Spleen (tissue), 7 donors: Measurements from ENCODE around the gene TEX29.

ENCODE experiments used
- POLR2AphosphoS5 ChIP-seq, 3 donors: sonication (generic); formaldehyde crosslinking; IDR thresholded peaks; one replicate each; pipeline ENCODE4 v1.5.1; 2017; ENCODE audit warnings: antibody characterized with exemption in 3 of 3
- TF ChIP-seq, protein P1 (sequence below), 11 experiments: fragments of 200-600 bp in 7 of 11; fragments of 450-650 bp in 4 of 11; sonication (generic) in 4 of 11; IDR thresholded peaks in 8 of 11; conservative IDR thresholded peaks in 3 of 11; 1 replicate in 7 of 11; 2 replicates in 4 of 11; pipeline versions ENCODE4 v1.4.0 to v1.8.0; 2016 to 2021; ENCODE audit warnings: antibody characterized with exemption in 11 of 11, inconsistent platforms in 4 of 11, mild to moderate bottlenecking in 1 of 11
- donor health status: DM: no; HTN: no; CAD: no; lungs with moderate emphysema.
- donor health status: DM: no; HTN: no; CAD: no.
- donor health status: DM: no; HTN: no; CAD: no.

DNA sequence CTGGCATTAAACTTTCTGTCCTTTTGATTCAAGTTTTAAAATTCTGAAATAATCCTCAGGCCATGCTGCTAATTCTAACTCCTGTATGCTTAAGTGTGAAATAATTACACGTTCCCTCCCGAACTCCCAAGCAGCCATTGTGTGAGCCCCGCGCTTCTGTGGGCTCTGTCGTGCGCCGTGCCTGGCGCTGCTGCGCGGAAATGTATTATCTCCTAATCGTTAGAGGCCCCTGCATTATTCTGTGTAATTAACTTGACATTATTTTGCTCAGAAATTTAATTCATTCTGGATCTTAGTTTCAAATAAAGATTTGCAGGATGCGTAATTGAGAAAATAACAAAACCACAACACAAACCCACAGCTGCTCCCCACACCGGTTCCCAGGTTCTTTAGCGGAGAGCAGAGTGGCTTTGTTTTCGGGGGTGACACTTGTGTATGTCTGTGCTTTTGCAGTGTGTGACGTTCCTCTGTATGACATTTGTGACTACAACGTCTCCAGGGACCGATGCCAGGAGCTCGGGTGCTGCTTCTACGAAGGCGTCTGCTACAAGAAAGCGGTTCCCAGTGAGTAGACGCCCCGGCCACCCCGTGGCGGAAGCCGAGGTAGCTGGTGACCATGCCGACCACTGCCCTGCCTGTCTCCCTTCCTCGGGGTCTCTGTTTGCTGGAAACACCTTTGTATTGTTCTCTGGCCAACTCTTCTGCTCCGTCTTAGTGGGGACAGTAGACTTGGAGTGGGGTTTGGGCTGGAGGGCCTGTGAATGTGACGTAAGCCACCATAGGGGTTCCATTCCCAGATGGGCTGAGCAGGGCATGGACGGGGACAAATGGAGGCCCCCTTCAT is 7.5 kb downstream of the TEX29 start:
- TF ChIP-seq, protein P1, sequence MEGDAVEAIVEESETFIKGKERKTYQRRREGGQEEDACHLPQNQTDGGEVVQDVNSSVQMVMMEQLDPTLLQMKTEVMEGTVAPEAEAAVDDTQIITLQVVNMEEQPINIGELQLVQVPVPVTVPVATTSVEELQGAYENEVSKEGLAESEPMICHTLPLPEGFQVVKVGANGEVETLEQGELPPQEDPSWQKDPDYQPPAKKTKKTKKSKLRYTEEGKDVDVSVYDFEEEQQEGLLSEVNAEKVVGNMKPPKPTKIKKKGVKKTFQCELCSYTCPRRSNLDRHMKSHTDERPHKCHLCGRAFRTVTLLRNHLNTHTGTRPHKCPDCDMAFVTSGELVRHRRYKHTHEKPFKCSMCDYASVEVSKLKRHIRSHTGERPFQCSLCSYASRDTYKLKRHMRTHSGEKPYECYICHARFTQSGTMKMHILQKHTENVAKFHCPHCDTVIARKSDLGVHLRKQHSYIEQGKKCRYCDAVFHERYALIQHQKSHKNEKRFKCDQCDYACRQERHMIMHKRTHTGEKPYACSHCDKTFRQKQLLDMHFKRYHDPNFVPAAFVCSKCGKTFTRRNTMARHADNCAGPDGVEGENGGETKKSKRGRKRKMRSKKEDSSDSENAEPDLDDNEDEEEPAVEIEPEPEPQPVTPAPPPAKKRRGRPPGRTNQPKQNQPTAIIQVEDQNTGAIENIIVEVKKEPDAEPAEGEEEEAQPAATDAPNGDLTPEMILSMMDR (IDR thresholded peaks at IDR 0.05 in 8 of 11, conservative IDR thresholded peaks at IDR 0.05 in 3 of 11) = no peak
- no peak for TF ChIP-seq POLR2AphosphoS5 (IDR thresholded peaks at IDR 0.05)
